ENCODE measurements around the gene ARFIP1. TPM values are rescaled to one million over a fixed set of nuclear protein-coding genes. Genes with fewer than 3 reads are reported as not detected.

ARFIP1 gene
- total and polyA plus RNA-seq, 5 donors from 2014 or later, result 7.5 to 24.2 (median 19.4) TPM

- H3K27me3 ChIP-seq (ENCODE audit: control insufficient read depth, insufficient read depth, low read length), result peaks cover 38% of the 10 kb centered on the region
- Mint-ChIP-seq H3K27ac (peak within 1 kb of the TSS in 1 of 3 donors; percentile 9), H3K36me3 (no peaks in the 10 kb centered on the region), H3K4me1 (peaks cover 3 to 24% (median 14%) of the 10 kb centered on the region in 4 donors), H3K9me3 (peaks cover 0 to 4% (median 0%) of the 10 kb centered on the region in 7 donors), H3K4me3 (peak within 1 kb of the TSS; percentile 35 to 76 (median 60)), H3K27me3 (peaks cover 64% of the 10 kb centered on the region)
- ATAC-seq (ENCODE audit: low read depth in 2 of 2), result peak in 1 of 2 donors; percentile 38
- H3K36me3 ChIP-seq (ENCODE audit: control insufficient read depth, insufficient read depth, low read length), result no peaks in the 10 kb centered on the region
- DNase-seq, result peak in 1 of 3 donors; percentile 41
- no peaks in the 10 kb centered on the region for H3K9me3 ChIP-seq (ENCODE audit: control insufficient read depth in 2 of 2, low read length in 2 of 2)
- peaks cover 32% of the 10 kb centered on the region for H3K4me1 ChIP-seq (ENCODE audit: control insufficient read depth, insufficient read depth, low read length, poor library complexity, severe bottlenecking)
- H3K4me3 ChIP-seq (ENCODE audit: low read depth, low read length), result no peak within 1 kb of the TSS
- no peak within 1 kb of the TSS for H3K27ac ChIP-seq (ENCODE audit: insufficient read depth, low read length, poor library complexity, severe bottlenecking)
These were observed 156.1 kb downstream of the ARFIP1 start, which contains the start of gene FHDC1 for GRCh38 chr4:152935631-152936445. TSS of gene FHDC1 (plus strand) at chr4:152936323. CDS start at chr4:152943058, 6,735 bp downstream.

DNA sequence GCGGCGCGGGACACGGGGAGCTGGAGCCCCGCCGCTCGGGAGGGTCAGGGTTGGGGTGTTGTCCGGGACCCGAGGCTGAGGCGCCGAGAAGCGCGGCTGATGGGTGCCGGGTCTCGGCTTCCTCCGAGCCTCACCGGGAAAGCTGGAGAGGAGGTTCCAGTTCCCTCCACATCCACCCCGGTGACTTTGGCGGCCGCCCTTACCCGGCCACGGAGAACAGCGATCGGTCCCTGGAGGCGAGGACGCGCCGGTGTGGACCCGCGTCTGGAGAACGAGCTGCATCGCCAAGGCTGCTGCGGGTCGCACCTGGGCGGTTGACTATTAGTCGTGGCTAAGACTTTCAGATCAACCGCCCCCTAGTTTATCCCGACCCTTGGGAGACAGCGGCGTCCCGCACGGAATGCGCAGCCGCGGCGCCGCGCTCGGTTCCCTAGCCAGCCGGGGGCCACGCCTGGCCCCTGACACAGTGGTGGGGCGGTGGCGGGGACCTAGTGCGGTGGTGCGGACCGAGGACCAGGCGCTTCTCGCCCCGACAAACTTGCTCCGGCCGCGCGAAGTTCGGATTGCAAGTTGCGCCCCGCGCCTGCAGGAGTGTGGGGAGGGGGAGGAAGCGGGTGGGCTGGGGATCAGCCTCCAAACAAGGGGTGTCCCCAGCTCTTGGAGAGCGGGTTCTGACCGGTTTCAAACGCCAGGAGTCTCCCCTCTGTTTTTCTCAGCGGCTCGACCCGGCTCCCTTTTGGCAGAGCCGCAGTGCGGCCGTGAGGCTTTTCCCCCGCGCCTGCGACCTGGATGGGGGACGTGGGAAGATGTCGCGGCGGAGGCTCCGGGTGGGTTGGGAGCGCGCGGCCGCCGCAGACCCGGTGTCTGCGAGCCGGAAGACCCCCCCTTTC is 156.9 kb downstream of the ARFIP1 start:
- H3K27ac Mint-ChIP-seq, result no peak overlapping the region
- peak in 1 of 2 donors; percentile 20 for ATAC-seq (ENCODE audit: low read depth in 2 of 2)
- peaks cover 38% of the 10 kb centered on the region for H3K27me3 ChIP-seq (ENCODE audit: control insufficient read depth, insufficient read depth, low read length)

GRCh38 chr4:152937336-152938236 is 157.8 kb downstream of the ARFIP1 start:
- peak in 1 of 2 donors; percentile 58 for ATAC-seq (ENCODE audit: low read depth in 2 of 2)
- peak overlapping the region; percentile 41 for H3K4me3 ChIP-seq (ENCODE audit: low read depth, low read length)
- Mint-ChIP-seq H3K4me1 (peaks cover 3 to 24% (median 14%) of the 10 kb centered on the region in 4 donors), H3K9me3 (peaks cover 0 to 4% (median 0%) of the 10 kb centered on the region in 7 donors), H3K36me3 (no peaks in the 10 kb centered on the region), H3K4me3 (peak overlapping the region; percentile 68 to 84 (median 80)), H3K27ac (no peak overlapping the region), H3K27me3 (peaks cover 70% of the 10 kb centered on the region)
- no peak overlapping the region for H3K27ac ChIP-seq (ENCODE audit: insufficient read depth, low read length, poor library complexity, severe bottlenecking)
- H3K4me1 ChIP-seq (ENCODE audit: control insufficient read depth, insufficient read depth, low read length, poor library complexity, severe bottlenecking), result peaks cover 32% of the 10 kb centered on the region
- no peaks in the 10 kb centered on the region for H3K36me3 ChIP-seq (ENCODE audit: control insufficient read depth, insufficient read depth, low read length)
- H3K9me3 ChIP-seq (ENCODE audit: control insufficient read depth in 2 of 2, low read length in 2 of 2), result no peaks in the 10 kb centered on the region
- peak in 1 of 3 donors; percentile 49 for DNase-seq
- peaks cover 38% of the 10 kb centered on the region for H3K27me3 ChIP-seq (ENCODE audit: control insufficient read depth, insufficient read depth, low read length)

More for the DNA sequence above, 156.9 kb downstream of the ARFIP1 start:
- DNase-seq, result peak in 1 of 3 donors; percentile 31
- Mint-ChIP-seq H3K9me3 (peaks cover 0 to 4% (median 0%) of the 10 kb centered on the region in 7 donors), H3K36me3 (no peaks in the 10 kb centered on the region), H3K4me3 (peak overlapping the region in 3 of 4 donors; percentile 49 to 64 (median 58)), H3K4me1 (peaks cover 3 to 24% (median 14%) of the 10 kb centered on the region in 4 donors), H3K27me3 (peaks cover 66% of the 10 kb centered on the region)
- Histone ChIP-seq H3K36me3 (ENCODE audit: control insufficient read depth, insufficient read depth, low read length) (no peaks in the 10 kb centered on the region), H3K9me3 (ENCODE audit: control insufficient read depth in 2 of 2, low read length in 2 of 2) (no peaks in the 10 kb centered on the region), H3K27ac (ENCODE audit: insufficient read depth, low read length, poor library complexity, severe bottlenecking) (no peak overlapping the region), H3K4me1 (ENCODE audit: control insufficient read depth, insufficient read depth, low read length, poor library complexity, severe bottlenecking) (peaks cover 32% of the 10 kb centered on the region), H3K4me3 (ENCODE audit: low read depth, low read length) (no peak overlapping the region)

DNA sequence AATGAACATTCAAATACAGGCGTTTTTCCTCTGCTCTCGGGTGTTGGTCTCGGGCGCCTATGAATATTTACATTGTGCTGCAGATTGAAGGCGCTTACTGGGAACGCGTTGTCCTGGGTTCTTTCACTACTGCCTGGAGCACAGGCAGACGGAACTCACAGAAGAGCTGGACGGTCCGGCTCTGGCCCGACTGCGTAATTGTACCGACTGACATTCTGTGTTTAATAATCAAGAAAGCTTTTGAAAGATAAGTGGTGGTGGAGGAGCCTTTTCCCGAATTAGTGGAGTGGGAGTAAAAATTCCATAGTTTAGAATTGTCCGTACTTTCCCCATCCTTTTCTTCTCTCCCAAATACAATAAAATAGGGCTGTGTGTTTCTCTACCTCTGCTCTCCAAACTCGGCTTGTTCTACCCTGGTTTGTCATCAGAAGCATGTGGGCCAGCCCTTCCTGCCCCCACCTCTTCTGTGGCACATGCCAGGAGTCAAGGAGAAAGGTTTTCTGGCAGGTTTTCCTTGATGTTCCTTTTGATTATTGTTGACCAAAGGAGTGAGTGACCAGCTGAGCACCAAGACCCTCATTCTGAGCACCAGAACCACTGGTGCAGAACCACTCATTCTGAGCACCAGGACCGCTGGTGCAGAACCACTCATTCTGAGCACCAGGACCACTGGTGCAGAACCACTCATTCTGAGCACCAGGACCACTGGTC is 158.6 kb downstream of the ARFIP1 start:
- peaks cover 3 to 24% (median 11%) of the 10 kb centered on the region in 4 donors for H3K4me1 Mint-ChIP-seq
- Histone ChIP-seq H3K36me3 (ENCODE audit: control insufficient read depth, insufficient read depth, low read length) (no peaks in the 10 kb centered on the region), H3K9me3 (ENCODE audit: control insufficient read depth in 2 of 2, low read length in 2 of 2) (no peaks in the 10 kb centered on the region), H3K27ac (ENCODE audit: insufficient read depth, low read length, poor library complexity, severe bottlenecking) (no peak overlapping the region), H3K4me3 (ENCODE audit: low read depth, low read length) (peak overlapping the region; percentile 41), H3K27me3 (ENCODE audit: control insufficient read depth, insufficient read depth, low read length) (peaks cover 33% of the 10 kb centered on the region), H3K4me1 (ENCODE audit: control insufficient read depth, insufficient read depth, low read length, poor library complexity, severe bottlenecking) (peaks cover 32% of the 10 kb centered on the region)
- H3K4me3 Mint-ChIP-seq, result peak overlapping the region; percentile 68 to 84 (median 80)
- peaks cover 62% of the 10 kb centered on the region for H3K27me3 Mint-ChIP-seq
- ATAC-seq (ENCODE audit: low read depth in 2 of 2) (no peak), DNase-seq (no peak)
- H3K27ac Mint-ChIP-seq, result no peak overlapping the region
- H3K9me3 Mint-ChIP-seq, result peaks cover 0 to 4% (median 0%) of the 10 kb centered on the region in 7 donors
- no peaks in the 10 kb centered on the region for H3K36me3 Mint-ChIP-seq

DNA sequence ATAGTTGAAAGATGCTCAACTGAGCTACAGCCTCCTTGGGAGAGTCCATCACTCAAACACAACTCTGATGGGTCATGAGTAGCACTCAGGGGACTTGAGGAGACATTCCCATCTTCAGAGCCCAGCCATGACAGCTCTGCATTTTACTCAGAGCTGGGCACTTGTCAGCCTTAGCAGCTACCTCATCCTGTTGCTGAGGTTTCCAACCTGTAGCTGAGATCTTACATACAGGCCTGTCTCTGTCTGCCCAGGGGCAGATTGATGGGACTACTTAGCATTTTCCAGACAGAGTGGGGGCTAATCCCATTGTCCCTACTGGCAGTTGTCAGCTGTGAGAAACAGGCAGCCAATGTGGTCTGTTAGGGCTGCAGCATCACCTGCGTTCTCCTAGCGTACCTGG is 159.9 kb downstream of the ARFIP1 start:
- no peaks in the 10 kb centered on the region for H3K36me3 ChIP-seq (ENCODE audit: control insufficient read depth, insufficient read depth, low read length)
- ATAC-seq (ENCODE audit: low read depth in 2 of 2) (no peak), DNase-seq (no peak)
- Mint-ChIP-seq H3K36me3 (no peaks in the 10 kb centered on the region), H3K9me3 (peaks cover 0 to 4% (median 0%) of the 10 kb centered on the region in 7 donors), H3K4me3 (no peak overlapping the region), H3K27ac (no peak overlapping the region), H3K27me3 (peaks cover 52% of the 10 kb centered on the region), H3K4me1 (peaks cover 3 to 21% (median 11%) of the 10 kb centered on the region in 4 donors)
- no peaks in the 10 kb centered on the region for H3K9me3 ChIP-seq (ENCODE audit: control insufficient read depth in 2 of 2, low read length in 2 of 2)
- H3K4me3 ChIP-seq (ENCODE audit: low read depth, low read length), result no peak overlapping the region
- peaks cover 32% of the 10 kb centered on the region for H3K4me1 ChIP-seq (ENCODE audit: control insufficient read depth, insufficient read depth, low read length, poor library complexity, severe bottlenecking)
- H3K27ac ChIP-seq (ENCODE audit: insufficient read depth, low read length, poor library complexity, severe bottlenecking), result no peak overlapping the region
- H3K27me3 ChIP-seq (ENCODE audit: control insufficient read depth, insufficient read depth, low read length), result peaks cover 23% of the 10 kb centered on the region

- H3K9me3 Mint-ChIP-seq, result peaks cover 0 to 3% (median 0%) of the 10 kb centered on the region in 7 donors
- peaks cover 48% of the 10 kb centered on the region for H3K27me3 Mint-ChIP-seq
- H3K27me3 ChIP-seq (ENCODE audit: control insufficient read depth, insufficient read depth, low read length), result peaks cover 18% of the 10 kb centered on the region
- no peak for ATAC-seq (ENCODE audit: low read depth in 2 of 2)
- H3K9me3 ChIP-seq (ENCODE audit: control insufficient read depth in 2 of 2, low read length in 2 of 2), result no peaks in the 10 kb centered on the region
- H3K4me3 Mint-ChIP-seq, result peak overlapping the region in 1 of 4 donors; percentile 1
- H3K4me1 ChIP-seq (ENCODE audit: control insufficient read depth, insufficient read depth, low read length, poor library complexity, severe bottlenecking), result peaks cover 27% of the 10 kb centered on the region
- H3K36me3 Mint-ChIP-seq, result no peaks in the 10 kb centered on the region
- peaks cover 3 to 13% (median 5%) of the 10 kb centered on the region in 4 donors for H3K4me1 Mint-ChIP-seq
- H3K27ac Mint-ChIP-seq, result no peak overlapping the region
- no peak for DNase-seq
- no peak overlapping the region for H3K27ac ChIP-seq (ENCODE audit: insufficient read depth, low read length, poor library complexity, severe bottlenecking)
- H3K36me3 ChIP-seq (ENCODE audit: control insufficient read depth, insufficient read depth, low read length), result no peaks in the 10 kb centered on the region
- H3K4me3 ChIP-seq (ENCODE audit: low read depth, low read length), result no peak overlapping the region
These were observed 160.7 kb downstream of the ARFIP1 start for GRCh38 chr4:152940461-152940860.

Data from CD4-positive, CD25-positive, alpha-beta regulatory T cell (primary cell).